GM12865 (cell line): ENCODE data around the gene ZNF511.

Source experiments
- DNase-seq: peaks from one replicate; pipeline ENCODE4 v3.0.0; 2010; ENCODE audit warnings: low read depth
- H3K4me3 ChIP-seq: 2 replicates; pipeline ENCODE4 v1.5.1; 2011; ENCODE audit warnings: mild to moderate bottlenecking, low read depth, low read length, control low read depth
- CTCF ChIP-seq: IDR thresholded peaks from 2 replicates; pipeline ENCODE4 v1.5.1; 2011; ENCODE audit warnings: low read length, control low read depth, low read depth, inconsistent platforms; ENCODE audit not compliant: insufficient read depth; ENCODE audit errors: missing control alignments

The ZNF511 gene

GRCh38 chr10:133293810-133294119 is 14.9 kb upstream of the ZNF511 start:
- DNase-seq: no peak
- H3K4me3 ChIP-seq: no peak overlapping the region
- no peak for TF ChIP-seq CTCF

- no peak for DNase-seq
- H3K4me3 ChIP-seq: no peak overlapping the region
- TF ChIP-seq CTCF: no peak
These were observed 14.5 kb upstream of the ZNF511 start for GRCh38 chr10:133294189-133294588.

- H3K4me3 ChIP-seq: no peak overlapping the region
- no peak for TF ChIP-seq CTCF
- no peak for DNase-seq
These were observed 13.0 kb upstream of the ZNF511 start for GRCh38 chr10:133295426-133296320.

- TF ChIP-seq CTCF: no peak
- DNase-seq: no peak
- no peak overlapping the region for H3K4me3 ChIP-seq
These were observed 11.2 kb upstream of the ZNF511 start for GRCh38 chr10:133297504-133297903.

GRCh38 chr10:133298466-133298865 is 10.2 kb upstream of the ZNF511 start:
- no peak for DNase-seq
- no peak for TF ChIP-seq CTCF
- H3K4me3 ChIP-seq: no peak overlapping the region

- no peak overlapping the region for H3K4me3 ChIP-seq
- DNase-seq: no peak
- no peak for TF ChIP-seq CTCF
These were observed 9.5 kb upstream of the ZNF511 start for GRCh38 chr10:133299224-133299623.

- DNase-seq: no peak
- no peak for TF ChIP-seq CTCF
- no peak overlapping the region for H3K4me3 ChIP-seq
These were observed 9.0 kb upstream of the ZNF511 start for GRCh38 chr10:133299738-133300137.
